HEK293 (cell line): ENCODE results near the gene ACTR3.

Experiments used
- CTCF ChIP-seq: fragments of 450-650 bp; formaldehyde crosslinking; IDR thresholded peaks from 2 replicates; pipeline ENCODE4 v1.5.1; 2016; ENCODE audit warnings: missing biosample characterization, missing genetic modification characterization
- MYNN ChIP-seq: fragments of 450-650 bp; formaldehyde crosslinking; IDR thresholded peaks from 2 replicates; pipeline ENCODE4 v1.5.1; 2016; ENCODE audit warnings: missing biosample characterization, missing genetic modification characterization, borderline replicate concordance
- RBAK ChIP-seq: fragments of 450-650 bp; formaldehyde crosslinking; IDR thresholded peaks from 2 replicates; pipeline ENCODE4 v1.5.1; 2016; ENCODE audit warnings: missing biosample characterization, missing genetic modification characterization
- REST ChIP-seq: fragments of 450-650 bp; formaldehyde crosslinking; IDR thresholded peaks from 2 replicates; pipeline ENCODE4 v1.5.1; 2016; ENCODE audit warnings: missing biosample characterization, missing genetic modification characterization
- ZNF133 ChIP-seq: fragments of 450-650 bp; formaldehyde crosslinking; IDR thresholded peaks from 2 replicates; pipeline ENCODE4 v1.5.1; 2016; ENCODE audit warnings: missing biosample characterization, missing genetic modification characterization
- ZNF202 ChIP-seq: fragments of 450-650 bp; formaldehyde crosslinking; IDR thresholded peaks from 2 replicates; pipeline ENCODE4 v1.5.1; 2016; ENCODE audit warnings: missing biosample characterization, missing genetic modification characterization, borderline replicate concordance
- ZNF24 ChIP-seq: fragments of 450-650 bp; formaldehyde crosslinking; IDR thresholded peaks from 2 replicates; pipeline ENCODE4 v1.5.1; 2016; ENCODE audit warnings: missing biosample characterization, missing genetic modification characterization
- ZNF391 ChIP-seq: fragments of 450-650 bp; formaldehyde crosslinking; IDR thresholded peaks from 2 replicates; pipeline ENCODE4 v1.5.1; 2016; ENCODE audit warnings: low read depth, missing biosample characterization, missing genetic modification characterization, borderline replicate concordance
- ZNF510 ChIP-seq: fragments of 450-650 bp; formaldehyde crosslinking; IDR thresholded peaks from 2 replicates; pipeline ENCODE4 v1.5.1; 2018; ENCODE audit warnings: mild to moderate bottlenecking, missing genetic modification characterization, missing biosample characterization; ENCODE audit not compliant: insufficient replicate concordance
- ZNF776 ChIP-seq: fragments of 450-650 bp; formaldehyde crosslinking; IDR thresholded peaks from 2 replicates; pipeline ENCODE4 v1.5.0; 2017; ENCODE audit warnings: missing biosample characterization, missing genetic modification characterization, borderline replicate concordance

- TF ChIP-seq ZNF202 (no peak), ZNF24 (no peak), CTCF (tag by site-specific recombination) (no peak), ZNF776 (tag by site-specific recombination) (no peak), ZNF133 (tag by site-specific recombination) (no peak), ZNF510 (tag by site-specific recombination) (no peak), REST (no peak), RBAK (tag by site-specific recombination) (no peak), ZNF391 (tag by site-specific recombination) (no peak), MYNN (tag by site-specific recombination) (no peak)
Observed at GRCh38 chr2:113910967-113911678, 21.2 kb downstream of the ACTR3 start.
